NT2/D1 (cell line): ENCODE data around the gene UBASH3B.

Experiments
- SUZ12 ChIP-seq: IDR thresholded peaks from 2 replicates; pipeline ENCODE4 v1.6.1; 2011; ENCODE audit not compliant: insufficient read length, insufficient read depth; ENCODE audit errors: extremely low read depth
- YY1 ChIP-seq: IDR thresholded peaks from 2 replicates; pipeline ENCODE4 v1.6.1; 2011; ENCODE audit not compliant: insufficient read length, insufficient read depth
- ZNF274 ChIP-seq: IDR thresholded peaks from 2 replicates; pipeline ENCODE4 v1.6.1; 2011; ENCODE audit warnings: mild to moderate bottlenecking, low read depth, low read length

DNA sequence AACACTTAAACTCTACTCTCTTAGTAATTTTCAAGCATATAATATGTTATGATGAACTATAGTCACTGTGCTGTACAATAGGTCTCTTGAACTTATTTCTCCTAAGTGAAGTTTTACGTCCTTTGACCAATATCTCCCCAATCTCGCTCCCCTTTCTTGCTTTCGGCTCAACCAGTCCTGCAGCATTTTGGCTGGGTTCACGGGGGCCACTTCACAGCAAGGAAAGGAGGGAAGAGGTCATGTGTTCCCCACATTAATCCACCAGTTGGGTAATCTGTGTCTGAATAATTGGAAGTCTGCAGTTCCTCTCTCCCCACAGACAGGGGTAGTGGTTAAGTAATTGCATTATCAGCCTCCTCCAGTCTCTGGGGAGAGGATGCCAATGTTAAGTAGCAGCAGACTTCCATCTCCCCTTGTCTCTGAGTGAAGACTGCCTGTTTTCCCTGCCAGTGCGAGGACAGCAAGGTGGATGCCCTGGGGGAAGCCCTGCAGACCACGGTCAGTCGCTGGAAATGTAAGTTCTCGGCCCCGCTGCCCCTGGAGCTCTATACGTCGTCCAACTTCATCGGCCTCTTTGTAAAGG is 123.6 kb downstream of the UBASH3B start:
- TF ChIP-seq ZNF274 = no peak
- TF ChIP-seq YY1 = no peak
- TF ChIP-seq SUZ12 = no peak
